Activated T-helper 1 cell treated with Interleukin-2 at 50 U/mL for 16 hours (primary cell): ENCODE data around the gene CYREN.
A peak's percentile ranks its signal among the peaks of the same experiment; 100 is the strongest.
"Not testable (repeated sequence)": the region's sequence is repeated elsewhere in the genome, so short reads cannot be mapped to it uniquely, and the experiment has no call there.

ENCODE experiments used
- DNase-seq: peaks from one replicate; pipeline ENCODE4 v3.0.0-alpha.2; 2020; ENCODE audit warnings: low read depth

Gene CYREN

GRCh38 chr7:135170274-135170997 is at the start of gene CYREN:
TSS of gene CYREN (minus strand) at chr7:135170707. CDS start at chr7:135168922, 1,785 bp downstream.
- DNase-seq, result peak; percentile 85

DNA sequence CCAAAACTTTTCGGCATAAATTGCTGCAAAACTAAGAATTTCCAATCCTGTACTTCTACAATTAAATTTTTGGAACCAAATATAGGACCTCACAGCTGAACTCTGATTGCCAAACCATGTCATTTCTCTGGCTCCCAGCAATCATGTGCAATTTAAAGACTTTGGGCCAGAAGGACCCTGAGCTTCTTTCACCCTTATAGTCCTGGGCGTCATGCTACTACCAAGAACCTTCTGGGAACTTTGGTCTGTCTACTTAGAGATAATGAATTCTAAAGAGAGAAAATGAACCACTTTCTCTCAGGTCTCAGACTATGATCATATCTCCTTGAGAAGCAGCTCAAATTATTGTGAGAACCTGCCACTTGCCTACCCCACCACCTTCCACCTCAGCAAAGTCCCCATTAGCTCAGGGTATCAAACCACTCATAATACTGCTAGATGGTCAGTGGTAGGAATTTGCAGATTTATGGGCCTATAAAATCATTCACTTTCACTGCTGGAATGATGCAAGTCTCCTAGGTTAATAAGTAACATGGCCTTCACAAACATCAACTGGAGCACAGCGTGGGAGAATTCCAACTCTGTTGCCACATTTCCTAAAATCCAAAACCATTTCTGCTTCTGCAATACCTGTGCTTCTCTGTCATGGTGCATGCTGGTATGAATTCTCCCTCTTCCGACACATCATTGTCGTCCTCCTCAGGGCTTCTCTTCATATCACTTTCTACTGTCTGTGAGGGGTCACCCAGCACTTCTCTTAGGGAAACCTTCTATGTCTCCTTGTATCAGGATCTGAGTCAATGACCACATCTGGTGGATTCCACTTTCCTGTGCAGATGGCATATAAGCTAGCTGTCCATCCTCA is 47.4 kb upstream of the CYREN start:
- no peak for DNase-seq

DNA sequence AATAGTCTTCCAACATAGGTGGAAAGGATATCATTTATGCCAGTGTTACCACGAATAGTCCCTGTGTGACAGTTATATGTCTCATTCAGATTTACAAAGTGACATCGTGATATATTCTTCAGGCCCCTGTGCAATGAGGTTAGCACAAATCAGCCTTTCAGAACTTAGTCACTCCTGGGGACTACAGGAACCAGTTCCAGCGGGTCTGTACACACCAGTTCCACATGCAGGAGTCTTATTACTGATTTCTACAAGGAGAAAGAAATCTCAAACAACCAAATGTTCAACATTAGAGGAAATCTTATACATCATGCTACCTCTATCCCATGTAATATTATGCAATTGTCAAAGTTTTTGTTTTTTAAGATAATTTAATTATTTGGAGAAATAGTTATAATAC is 45.2 kb upstream of the CYREN start:
- no peak for DNase-seq

GRCh38 chr7:135215180-135215579 is 44.7 kb upstream of the CYREN start:
- no peak for DNase-seq

- no peak for DNase-seq
These were observed 43.3 kb upstream of the CYREN start for GRCh38 chr7:135213831-135214230.

GRCh38 chr7:135211946-135212685 is 41.6 kb upstream of the CYREN start:
- not testable (repeated sequence) for DNase-seq

- peak; percentile 97 for DNase-seq
These were observed 40.9 kb upstream of the CYREN start, which contains the start of gene WDR91 for GRCh38 chr7:135211179-135211945. TSS of gene WDR91 (minus strand) at chr7:135211526. CDS start at chr7:135211502, 24 bp downstream.

- DNase-seq, result no peak
These were observed 40.3 kb upstream of the CYREN start for GRCh38 chr7:135210888-135211178.

DNA sequence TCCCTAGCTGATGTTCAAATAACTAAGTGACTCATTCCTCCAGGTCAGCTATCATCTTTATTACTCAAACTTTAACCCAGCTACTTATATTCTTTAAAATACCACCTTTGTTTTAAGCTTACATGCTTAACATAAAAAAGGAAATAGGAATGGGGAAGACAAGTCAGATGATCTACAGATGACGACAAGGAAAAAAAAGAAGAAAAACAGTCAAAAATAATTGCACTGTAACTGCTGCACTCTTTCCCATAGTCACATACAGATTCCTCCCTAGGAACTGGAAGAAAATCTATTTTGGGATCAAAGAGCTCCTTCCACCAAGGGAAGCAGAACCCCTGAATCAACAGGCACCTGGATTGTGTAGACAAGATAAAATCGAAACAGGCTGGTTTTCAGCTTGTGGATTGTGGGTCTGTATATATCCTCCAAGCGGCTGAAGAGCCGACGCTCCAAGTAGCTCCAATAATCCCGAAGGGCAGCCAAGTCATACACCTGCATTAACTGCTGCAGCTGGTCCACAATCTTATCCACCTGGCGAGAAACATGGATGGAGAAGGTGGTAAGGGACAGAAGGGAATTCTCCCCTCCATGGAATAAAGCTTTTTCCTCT is 38.8 kb upstream of the CYREN start:
- no peak for DNase-seq

DNA sequence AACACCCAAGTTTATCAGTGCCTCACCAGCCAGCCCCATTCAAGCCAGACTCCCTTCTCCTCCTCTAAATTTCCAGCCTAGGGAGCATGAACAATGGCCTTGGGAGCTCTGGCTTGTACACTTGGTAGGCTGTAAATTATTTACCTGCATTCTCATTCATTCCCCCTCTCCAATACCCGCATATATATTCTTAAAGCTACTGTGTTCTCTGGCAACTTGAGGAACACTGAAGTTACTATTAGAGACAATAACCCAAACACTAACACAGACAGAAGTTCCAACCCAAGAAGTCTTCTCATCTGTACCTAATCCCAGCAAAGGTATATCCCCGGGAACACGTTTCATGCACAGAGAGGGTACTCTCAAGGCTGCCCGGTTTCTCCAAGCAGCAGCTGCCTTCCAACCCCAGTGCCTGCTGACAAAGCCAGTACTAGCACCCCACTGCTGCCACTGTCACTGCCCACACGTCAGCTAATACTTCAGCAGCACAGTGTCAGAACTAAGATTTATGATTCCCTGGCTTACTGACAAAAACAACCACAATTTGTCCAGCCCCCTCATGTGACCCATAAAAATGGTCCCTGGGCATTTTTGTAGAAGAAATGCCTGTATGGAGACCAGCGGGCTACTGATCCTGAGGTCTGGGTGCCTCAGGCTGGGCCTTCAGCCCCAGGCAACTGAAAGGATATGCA is 37.7 kb upstream of the CYREN start:
- no peak for DNase-seq

DNA sequence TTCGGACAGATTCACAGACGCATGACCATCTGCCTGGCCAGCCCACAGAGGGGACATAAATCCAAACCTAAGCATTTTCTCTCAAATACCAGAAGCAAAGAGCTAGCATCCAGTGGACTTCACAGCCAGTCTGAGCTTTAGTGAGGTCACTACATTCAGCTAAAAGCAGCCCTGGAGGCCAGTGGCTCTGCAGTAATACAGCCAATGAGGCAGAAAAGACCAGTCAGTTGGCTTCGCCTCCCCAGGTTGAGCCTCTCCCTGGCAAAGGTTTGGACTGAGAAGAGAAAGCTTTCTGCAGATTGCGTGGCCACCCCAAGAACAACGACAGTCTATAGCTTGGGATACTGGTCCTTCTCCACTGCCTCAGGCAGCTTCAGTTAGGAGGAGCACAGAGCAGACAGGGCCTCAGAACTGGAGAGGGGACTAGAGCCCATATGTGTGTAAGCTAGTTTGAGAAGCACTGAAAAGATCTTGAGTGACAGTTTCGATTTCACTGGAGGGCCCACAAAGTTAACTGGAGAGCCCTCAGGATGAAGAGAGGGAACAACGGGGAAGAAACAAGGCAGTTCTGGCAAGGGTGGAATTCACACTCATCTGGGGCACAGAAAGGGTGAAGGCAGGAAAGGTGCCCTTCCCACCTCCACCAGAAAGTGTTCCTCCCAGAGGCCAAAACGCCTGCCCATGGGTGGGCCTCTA is 37.0 kb upstream of the CYREN start:
- no peak for DNase-seq

DNA sequence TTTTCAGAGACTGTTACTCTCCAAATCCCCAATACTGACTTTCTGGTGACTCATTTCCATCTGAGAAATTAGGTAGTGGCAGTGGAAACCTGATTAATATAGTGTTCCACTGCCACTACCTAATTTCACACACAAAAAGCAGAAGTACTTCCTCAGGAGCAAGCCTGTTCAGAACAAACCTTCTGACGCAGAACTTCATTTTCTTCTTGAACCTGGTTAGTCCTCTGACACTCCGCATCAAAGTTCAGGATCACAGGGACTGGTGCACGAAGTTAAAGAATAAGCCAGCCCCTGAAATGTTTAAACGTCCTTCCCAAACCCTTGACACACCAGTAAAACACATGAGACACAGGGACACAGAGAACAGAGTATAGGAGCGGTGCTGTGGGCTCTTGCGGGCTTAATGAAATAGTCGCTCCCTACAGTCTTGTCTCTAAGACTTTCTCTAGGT is 36.5 kb upstream of the CYREN start:
- no peak for DNase-seq

- no peak for DNase-seq
These were observed 35.3 kb upstream of the CYREN start for GRCh38 chr7:135205850-135206249.

- no peak for DNase-seq
These were observed 34.4 kb upstream of the CYREN start for GRCh38 chr7:135204876-135205275.

GRCh38 chr7:135204341-135204749 is 33.8 kb upstream of the CYREN start:
- DNase-seq, result no peak

- no peak for DNase-seq
These were observed 30.8 kb upstream of the CYREN start for GRCh38 chr7:135201350-135201749.

DNA sequence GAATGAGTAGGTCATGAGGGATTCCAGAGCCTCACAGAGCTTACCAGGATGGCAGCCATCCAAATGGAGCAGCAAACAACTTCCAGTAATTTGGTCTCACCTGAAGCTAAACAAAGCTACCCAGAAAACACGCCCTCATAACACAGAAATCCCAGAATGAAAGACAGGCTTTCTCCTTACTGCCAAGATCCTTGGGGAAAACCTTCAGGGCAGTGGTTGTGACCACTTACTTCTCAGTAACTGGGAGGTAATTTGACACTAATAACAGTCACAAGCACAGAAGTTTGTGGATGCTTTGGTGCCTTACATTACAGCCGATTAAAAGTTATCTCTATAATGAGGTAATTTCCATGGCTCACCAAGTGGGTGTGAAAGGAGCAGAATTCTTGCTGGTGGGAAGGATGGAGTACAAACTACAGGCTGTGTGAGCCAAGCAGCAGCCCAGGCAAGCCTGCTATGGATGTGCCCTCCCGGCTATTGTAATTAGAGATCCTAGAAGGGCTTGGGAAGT is 30.4 kb upstream of the CYREN start:
- DNase-seq, result no peak

DNA sequence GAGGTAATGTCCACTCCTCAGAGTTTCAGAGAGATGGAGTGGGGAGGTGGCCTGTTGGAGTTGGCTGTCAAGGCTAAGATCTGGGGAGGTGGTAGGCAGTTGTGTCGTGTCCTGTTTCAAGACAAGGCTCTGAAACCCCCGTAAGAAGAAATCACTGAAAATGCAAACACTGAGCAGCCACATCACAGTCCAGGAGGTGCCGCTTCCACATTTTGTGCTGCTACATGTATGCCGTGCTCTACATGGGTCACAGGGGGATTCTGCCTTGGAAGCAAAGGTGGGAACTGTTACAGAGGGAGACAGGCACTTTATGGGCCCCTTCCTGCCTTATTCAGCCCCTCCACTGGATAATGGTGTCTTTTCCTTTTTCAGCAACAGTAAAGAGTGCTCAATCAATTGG is 28.9 kb upstream of the CYREN start:
- DNase-seq, result no peak

- no peak for DNase-seq
These were observed 27.6 kb upstream of the CYREN start for GRCh38 chr7:135197906-135198655.
